ENCODE data around the gene DND1.
"Not testable (repeated sequence)": the region's sequence is repeated elsewhere in the genome, so short reads cannot be mapped to it uniquely, and the experiment has no call there.

DND1 gene

GRCh38 chr5:140673187-140673976, at the start of gene DND1:
Gene DND1, minus strand, starts transcription at chr5:140673576. Its CDS starts 34 bp downstream, at chr5:140673542.
- DNase-seq, result no peak

- not testable (repeated sequence) for DNase-seq
These were observed 48.0 kb upstream of the DND1 start for GRCh38 chr5:140721395-140721794.

- DNase-seq, result not testable (repeated sequence)
These were observed 47.4 kb upstream of the DND1 start for GRCh38 chr5:140720738-140721137.

DNA sequence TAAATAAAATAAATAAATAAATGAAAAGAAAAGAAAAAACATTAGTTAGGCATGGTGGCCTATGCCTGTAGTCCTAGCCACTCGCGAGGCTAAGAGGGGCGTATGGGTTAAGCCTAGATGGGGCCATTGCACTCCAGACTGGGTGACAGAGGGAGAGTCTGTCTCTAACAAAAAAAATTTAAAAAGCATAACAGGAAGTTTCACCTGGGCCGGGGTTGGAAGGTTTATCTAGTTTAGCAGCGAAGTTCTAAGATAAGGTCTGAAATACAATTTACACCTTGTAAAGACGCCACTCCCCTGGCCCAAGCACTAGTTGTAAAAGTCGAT, 44.9 kb upstream of the DND1 start:
- DNase-seq, result no peak

GRCh38 chr5:140716238-140716637, 42.9 kb upstream of the DND1 start:
- DNase-seq, result not testable (repeated sequence)

DNA sequence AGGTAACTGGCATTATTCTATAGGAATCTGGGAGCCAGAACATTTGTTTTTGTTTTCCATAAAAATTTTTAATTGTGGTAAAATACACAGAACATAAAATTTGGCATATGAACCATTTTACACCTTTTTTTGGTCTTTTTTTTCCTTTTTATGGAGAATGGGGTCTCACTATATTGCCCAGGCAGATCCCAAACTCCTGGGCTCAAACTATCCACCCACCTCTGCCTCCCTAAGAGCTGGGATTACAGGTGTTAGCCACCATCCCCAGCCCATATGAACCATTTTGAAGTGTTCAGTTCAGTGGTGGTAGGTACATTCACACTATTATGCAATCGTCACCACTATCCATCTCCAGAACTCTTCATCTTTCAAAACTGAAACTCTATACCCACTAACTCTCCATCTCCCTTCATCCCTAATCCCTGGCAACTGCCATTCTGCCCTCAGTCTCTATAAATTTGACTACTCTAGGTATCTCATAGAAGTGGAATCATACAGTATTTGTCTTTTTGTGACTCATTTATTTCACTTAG, 40.3 kb upstream of the DND1 start:
- no peak for DNase-seq

DNA sequence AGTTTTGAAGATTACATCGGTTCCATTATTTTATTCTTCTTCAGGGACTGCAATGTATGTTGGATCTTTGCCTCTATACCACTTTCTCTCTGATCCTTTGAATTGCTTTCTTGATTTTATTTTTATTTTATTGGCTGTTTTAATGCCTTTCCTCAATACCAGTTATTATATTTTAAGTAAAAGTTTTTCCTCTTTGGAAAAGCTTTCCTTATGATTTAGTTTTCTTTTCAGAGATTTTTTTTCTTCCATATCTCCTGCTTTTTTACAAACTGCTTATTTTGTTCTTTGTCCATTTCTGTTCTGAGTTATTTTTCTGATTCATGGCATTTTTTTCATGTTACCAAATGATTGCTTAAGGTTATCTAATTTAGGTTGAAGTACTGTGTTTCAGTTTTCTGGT, 38.4 kb upstream of the DND1 start:
- no peak for DNase-seq

DNA sequence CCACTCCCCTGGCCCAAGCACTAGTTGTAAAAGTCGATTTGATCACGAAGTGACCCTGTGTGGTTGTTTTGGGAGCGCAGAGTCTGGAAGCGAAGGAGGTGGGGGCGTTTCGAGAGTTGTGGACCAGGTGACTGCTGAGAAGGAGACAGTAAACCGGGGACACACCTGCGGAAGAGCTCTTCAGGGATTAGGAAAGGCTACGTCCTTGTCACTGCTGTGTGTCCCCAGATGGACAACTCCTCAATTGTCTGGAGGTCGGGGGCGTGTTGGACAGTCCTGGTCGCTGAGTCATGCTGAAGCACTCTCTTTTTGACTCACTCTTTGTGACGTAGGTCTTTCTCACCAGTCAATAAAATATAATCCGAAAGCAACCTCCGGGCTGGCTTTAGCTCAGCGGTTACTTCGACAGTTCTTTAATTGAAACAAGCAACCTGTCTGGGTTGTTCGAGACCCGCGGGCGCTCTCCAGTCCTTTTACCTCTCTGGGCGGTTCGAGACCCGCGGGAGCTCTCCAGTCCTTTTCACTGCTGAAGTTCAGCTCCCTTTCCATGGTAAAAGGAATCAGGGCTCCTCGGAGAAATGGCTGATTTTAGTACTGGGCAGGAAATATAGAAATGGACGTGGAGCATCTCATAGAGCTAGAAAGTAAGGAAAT, 37.6 kb upstream of the DND1 start:
- DNase-seq, result peak; percentile 87

GRCh38 chr5:140708787-140709186, 35.4 kb upstream of the DND1 start:
- DNase-seq, result not testable (repeated sequence)

- no peak for DNase-seq
These were observed 34.4 kb upstream of the DND1 start for GRCh38 chr5:140707812-140708211.

DNA sequence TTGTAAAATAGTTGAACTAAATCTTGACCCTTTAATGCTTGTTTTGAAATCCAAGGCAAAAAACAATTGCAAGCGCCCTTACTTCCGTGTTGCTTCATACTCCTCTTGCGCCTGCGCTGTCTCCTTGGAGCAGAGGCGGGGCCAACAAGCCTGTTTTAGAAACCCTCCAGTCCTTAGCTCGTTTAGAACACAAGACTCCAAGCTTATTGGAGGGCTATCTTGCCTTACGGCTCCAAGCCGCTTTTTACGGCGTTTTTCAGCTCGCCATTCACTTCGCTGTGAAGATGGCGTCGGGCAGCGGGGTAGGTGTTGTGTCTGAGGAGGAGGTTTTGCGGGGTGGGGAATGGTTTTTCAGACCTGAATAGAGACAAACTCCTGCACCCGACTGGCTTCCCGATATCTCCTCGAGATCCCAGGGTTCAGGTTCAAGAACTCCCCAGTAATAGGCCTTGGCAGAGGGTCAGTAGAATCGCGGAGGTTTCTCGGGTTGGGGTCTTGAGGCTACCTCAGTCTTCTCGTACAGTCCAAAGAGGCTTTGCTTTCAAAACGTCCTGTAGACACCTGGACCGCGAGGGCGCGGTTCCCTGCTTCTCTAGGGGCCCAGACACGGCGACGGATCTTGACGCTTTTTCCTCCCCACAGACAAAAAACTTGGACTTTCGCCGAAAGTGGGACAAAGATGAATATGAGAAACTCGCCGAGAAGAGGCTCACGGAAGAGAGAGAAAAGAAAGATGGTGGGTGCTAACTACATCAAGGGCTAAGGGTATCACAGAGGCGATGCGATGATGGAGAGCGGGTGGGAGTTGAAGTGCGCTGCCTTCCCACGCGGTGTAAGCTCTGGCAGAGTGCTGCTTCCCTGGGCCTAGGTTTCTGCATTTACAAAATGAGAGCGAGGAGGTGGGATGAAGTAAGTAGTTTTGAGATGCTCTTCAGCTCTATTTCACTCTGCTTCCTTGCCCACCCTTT, 27.1 kb upstream of the DND1 start, which contains the start of gene ZMAT2:
Gene ZMAT2, plus strand, starts transcription at position 271 of the 968 bp plus-strand sequence. Its CDS starts 14 bp downstream, at position 285.
- peak; percentile 93 for DNase-seq

GRCh38 chr5:140696891-140697492, 23.6 kb upstream of the DND1 start:
- no peak for DNase-seq

- no peak for DNase-seq
These were observed 20.9 kb upstream of the DND1 start for GRCh38 chr5:140694276-140694675.

DNA sequence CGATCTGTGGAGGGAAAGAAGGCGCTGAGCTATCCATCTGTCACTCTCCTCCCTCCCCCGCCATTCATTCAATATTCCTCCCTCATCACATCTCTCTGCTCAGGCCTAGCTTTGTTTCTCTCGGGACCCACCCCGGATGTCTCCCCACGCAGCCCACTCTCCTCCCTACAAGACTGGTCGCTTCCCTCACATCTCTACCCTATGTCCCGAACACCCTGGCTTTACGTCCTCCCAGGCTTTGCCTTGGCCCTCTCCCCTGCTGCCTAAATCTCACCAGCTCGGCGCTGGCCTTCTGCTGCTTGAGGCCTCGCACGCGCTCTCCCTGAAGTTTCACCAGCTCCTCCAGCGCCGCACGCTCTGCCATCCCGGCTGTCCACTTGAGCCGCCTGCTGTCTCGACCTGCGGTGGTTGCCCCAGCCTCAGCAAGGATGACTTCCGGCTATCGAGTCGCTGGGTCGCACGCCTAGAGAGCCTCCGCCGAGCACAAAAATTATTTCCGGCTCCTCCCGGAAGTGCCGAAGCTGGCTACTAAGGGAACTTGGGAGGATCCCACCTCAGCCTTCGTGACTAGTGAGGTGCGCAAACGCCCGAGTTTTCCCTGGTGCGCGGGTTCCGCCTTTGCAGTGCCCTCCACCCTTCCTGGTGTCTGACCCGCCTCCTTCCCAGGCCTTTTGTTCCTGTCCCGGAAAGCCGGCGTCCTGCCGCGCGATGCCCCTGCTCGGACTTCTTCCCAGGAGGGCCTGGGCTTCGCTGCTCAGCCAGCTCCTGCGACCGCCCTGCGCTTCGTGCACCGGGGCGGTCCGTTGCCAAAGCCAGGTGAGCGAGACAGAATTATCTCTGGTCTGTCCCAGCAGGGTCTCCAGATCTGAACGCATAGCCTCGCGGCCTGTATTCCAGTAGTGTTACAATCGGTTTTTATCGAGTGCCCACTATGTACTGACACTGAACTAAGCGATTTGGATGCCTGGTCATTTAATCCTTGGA, 17.9 kb upstream of the DND1 start, which contains the start of the genes HARS1 and HARS2:
Gene HARS1, minus strand, starts transcription at position 430 of the 984 bp plus-strand sequence. Its CDS starts 66 bp downstream, at position 364.
Gene HARS2, plus strand, starts transcription at position 515 of the 984 bp plus-strand sequence. Its CDS starts 194 bp downstream, at position 709.
- DNase-seq, result peak; percentile 84

DNA sequence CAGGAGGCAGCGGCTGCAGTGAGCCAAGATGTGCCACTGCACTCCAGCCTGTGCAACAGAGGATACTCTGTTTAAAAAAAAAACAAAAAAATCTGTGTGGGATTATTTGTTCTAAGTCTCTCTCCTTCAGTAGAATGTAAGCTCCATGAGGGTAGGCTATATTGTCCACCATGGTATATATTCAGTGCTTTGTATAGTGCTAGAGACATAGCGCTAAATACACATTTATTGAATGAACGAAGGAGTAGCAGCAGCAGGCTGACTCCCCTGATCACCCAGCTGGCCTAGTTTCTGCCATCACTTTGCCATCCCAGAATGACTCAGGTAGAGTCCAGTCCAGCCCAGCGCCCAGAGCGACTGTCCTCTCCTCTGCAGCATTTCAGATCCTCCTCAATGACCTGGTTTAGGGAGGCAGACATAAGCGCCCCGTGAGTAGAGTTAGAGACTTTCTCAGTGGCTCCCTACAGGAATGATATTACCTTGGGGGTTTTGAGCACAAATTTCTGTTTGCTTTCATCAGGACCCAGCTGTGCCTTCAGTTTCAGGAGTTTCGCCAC, 17.1 kb upstream of the DND1 start:
- no peak for DNase-seq

DNA sequence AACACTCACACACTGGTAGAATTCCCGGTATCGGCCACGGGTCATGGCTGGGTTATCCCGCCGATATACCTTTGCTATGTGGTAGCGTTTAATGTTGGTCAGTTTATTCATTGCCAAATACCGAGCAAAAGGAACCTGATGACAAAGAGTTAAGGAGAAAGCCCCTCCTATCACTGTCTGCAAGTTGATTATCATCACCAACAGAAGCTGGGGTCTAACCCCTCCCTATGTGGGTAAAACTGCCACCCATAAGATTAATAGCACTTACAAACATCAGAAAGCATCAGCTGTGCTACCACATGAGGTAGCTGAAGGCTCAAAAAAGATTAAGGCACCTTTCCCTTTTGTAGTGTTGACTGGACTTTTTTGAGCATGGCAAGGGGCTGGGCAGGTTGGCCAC, 5.6 kb upstream of the DND1 start:
- no peak for DNase-seq

DNA sequence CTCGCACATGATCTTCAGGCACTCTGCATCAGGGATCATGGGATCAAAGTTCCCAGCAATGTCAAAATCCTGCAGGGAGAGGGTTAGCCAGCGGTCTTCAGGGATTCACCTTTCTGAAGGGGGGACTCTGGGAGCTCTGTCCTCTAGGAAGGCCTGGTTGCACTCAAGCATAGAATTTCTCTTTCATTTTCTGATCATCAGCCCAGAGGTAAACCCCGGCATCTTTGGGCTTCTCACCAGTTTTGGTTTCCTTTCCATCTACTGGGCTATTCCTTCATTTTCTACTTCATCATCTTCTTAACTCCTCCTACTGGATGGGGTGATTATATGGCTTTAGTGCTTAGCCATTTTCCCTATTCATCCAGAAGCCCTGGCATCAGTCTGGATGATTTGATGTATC, 4.6 kb upstream of the DND1 start:
- no peak for DNase-seq

- DNase-seq, result no peak
These were observed 1.3 kb upstream of the DND1 start for GRCh38 chr5:140674629-140675028.

DNA sequence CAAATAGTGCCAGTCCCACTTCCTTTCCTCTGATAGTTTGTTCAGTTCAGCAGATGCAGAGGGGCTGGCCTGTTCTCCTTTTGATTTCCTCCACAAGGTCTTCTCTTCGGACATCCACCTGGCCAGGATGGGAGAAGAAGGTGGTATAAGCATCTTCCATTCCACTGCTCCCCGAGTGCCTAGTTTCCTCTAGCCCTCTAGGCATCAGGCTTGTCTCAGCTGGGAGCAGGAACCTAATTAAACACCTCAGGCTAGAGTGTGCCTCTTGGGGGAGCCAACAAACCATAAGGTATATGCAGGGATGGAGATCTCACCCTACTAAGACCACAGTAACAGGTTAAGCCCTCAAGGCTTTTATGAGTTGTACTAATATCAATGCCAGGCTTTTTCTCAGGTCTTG, 835 bp upstream of the DND1 start:
- DNase-seq, result no peak

DNA sequence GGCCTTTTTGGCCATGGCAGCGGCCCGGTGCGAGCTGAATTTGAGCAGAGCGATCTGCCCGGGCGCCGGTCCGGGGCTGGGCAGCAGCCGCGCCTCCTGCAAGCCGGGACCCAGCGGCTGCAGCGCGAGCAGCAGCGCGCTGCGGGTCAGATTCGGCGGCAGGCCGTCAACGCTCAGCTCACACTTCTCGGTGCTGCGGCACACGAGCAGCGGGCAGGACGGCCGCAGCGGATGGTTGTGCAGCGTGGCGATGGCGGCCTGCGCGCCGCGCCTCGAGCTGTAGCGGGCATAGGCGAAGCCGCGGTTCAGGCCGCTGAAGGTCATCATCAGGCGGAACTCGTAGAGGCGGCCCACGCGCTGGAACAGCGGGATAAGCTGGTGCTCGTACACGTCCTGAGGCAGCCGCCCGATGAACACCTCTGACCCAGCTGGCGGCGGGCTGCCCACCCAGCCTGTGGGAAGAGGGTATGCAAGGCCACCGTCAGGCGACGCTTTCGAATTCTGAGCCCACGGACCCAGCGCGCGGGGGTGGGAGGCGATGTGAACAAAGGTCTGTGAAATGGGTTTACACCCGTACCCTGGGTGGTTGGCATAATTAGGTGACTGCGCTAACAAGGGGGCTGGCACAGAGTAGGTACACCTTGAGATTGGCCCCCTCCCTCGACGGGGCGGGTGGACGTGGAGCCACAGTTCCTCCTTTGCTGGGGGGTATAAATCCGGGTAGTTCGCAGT, 755 bp downstream of the DND1 start:
- DNase-seq, result no peak

Data from NCI-H1694 (cell line).